BJ (cell line): ENCODE data around the gene P2RY11. TPM values are rescaled to one million over a fixed set of nuclear protein-coding genes. Genes with fewer than 3 reads are reported as not detected.

ENCODE experiments used
- CTCF ChIA-PET: fragments of 350-600 bp; formaldehyde crosslinking; extraction: SDS; loops from one replicate; lab custom pipeline; 2021; ENCODE audit warnings: antibody characterized with exemption, inconsistent platforms; lab: Yijun Ruan, JAX
- POLR2A ChIA-PET: fragments of 300-600 bp; sonication (Branson Sonifier 250); formaldehyde crosslinking; extraction: SDS; loops from one replicate; lab custom pipeline; 2021; ENCODE audit warnings: antibody characterized with exemption; lab: Charles Lee
- DNase-seq: peaks from one replicate; pipeline ENCODE4 v3.0.0-alpha.2; 2011; ENCODE audit warnings: low read depth
- H3K27me3 ChIP-seq: 2 replicates; pipeline ENCODE4 v1.6.0; 2011; ENCODE audit warnings: low read length; ENCODE audit not compliant: control insufficient read depth, insufficient read depth
- H3K36me3 ChIP-seq: 2 replicates; pipeline ENCODE4 v1.5.1; 2011; ENCODE audit warnings: low read length; ENCODE audit not compliant: control insufficient read depth, insufficient read depth
- H3K4me3 ChIP-seq: 2 replicates; pipeline ENCODE4 v1.5.1; 2011; ENCODE audit warnings: low read depth, mild to moderate bottlenecking, control low read depth, low read length
- polyA plus RNA-seq: library from polyadenylated mRNA; depleted of rRNA; stranded (reverse); fragments of >200 nt; gene quantifications from 2 replicates; pipeline ENCODE4 v1.2.3, GENCODE V29; 2011
- TF ChIP-seq, protein P1 (sequence below): IDR thresholded peaks from 2 replicates; pipeline ENCODE4 v1.5.1; 2011; ENCODE audit warnings: low read depth, mild to moderate bottlenecking, control low read depth, inconsistent platforms, low read length, moderate library complexity; ENCODE audit not compliant: insufficient read depth

P2RY11 gene
- polyA plus RNA-seq, 1 experiment, result 2.4 TPM

DNA sequence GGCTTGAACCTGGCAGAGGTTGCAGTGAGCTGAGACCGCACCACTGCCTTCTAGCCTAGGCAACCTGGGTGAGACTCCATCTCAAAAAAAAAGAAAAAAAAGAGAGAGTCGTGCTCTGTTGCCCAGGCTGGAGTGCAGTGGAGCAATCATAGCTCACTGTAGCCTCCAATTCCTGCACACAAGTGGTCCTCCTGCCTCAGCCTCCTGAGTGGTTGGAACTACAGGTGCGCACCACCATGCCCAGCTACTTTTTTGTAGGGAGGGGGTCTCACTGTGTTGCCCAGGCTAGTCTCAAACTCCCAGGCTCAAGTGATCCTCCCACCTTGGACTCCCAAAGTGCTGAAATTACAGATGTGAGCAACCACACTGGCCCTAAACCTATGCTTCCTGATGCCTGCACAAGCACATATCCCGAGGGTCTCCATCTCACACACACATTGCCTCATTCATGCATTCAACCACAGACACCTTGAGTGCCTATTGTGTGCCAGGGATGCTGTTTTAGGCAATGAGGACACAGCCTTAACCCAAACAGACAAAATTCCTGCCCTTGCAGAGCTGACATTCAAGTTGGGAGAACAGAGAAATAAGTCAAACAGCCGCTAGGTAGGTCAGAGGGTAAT is 11.2 kb upstream of the P2RY11 start:
- Histone ChIP-seq H3K4me3 (no peak overlapping the region), H3K36me3 (no peaks in the 10 kb centered on the region), H3K27me3 (no peaks in the 10 kb centered on the region)
- DNase-seq, result no peak
- ChIA-PET CTCF (interaction anchor here (0.6 to 5.4 kb wide), 4 partner anchors 9 to 183 kb away, joined by 3 to 77 read pairs (median 4); partner anchors contain the start of gene MRPL4), POLR2A (no interaction called here)
- TF ChIP-seq, protein P1, sequence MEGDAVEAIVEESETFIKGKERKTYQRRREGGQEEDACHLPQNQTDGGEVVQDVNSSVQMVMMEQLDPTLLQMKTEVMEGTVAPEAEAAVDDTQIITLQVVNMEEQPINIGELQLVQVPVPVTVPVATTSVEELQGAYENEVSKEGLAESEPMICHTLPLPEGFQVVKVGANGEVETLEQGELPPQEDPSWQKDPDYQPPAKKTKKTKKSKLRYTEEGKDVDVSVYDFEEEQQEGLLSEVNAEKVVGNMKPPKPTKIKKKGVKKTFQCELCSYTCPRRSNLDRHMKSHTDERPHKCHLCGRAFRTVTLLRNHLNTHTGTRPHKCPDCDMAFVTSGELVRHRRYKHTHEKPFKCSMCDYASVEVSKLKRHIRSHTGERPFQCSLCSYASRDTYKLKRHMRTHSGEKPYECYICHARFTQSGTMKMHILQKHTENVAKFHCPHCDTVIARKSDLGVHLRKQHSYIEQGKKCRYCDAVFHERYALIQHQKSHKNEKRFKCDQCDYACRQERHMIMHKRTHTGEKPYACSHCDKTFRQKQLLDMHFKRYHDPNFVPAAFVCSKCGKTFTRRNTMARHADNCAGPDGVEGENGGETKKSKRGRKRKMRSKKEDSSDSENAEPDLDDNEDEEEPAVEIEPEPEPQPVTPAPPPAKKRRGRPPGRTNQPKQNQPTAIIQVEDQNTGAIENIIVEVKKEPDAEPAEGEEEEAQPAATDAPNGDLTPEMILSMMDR, result no peak

DNA sequence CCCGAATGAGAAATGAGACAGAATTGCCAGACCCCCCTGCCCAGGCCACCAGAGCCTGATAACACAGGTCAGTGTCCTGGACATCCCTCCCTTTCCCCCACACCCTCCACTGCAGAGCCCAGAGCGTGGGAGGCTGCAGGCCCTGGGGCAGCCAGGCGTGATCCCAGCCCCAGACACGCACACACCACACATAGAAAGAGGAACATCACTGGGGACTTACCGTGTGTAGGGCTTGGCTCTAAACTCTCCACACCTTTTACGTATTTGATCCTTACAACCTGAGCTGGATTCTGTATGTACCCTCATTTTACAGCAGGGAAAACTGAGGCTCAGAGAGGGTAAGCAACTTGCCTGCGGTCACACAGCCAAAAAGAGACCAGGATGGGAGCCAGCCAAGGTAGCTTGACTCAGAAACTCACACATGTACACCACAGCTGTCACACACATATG is 8.7 kb upstream of the P2RY11 start:
- Histone ChIP-seq H3K4me3 (no peak overlapping the region), H3K27me3 (no peaks in the 10 kb centered on the region), H3K36me3 (peaks cover 4% of the 10 kb centered on the region)
- TF ChIP-seq, protein P1, result no peak
- ChIA-PET POLR2A (no interaction called here), CTCF (interaction anchor here (1.6 to 2.5 kb wide), 2 partner anchors 18 to 147 kb away, joined by 5 to 11 read pairs; no protein-coding TSS in a partner anchor)
- DNase-seq, result no peak

DNA sequence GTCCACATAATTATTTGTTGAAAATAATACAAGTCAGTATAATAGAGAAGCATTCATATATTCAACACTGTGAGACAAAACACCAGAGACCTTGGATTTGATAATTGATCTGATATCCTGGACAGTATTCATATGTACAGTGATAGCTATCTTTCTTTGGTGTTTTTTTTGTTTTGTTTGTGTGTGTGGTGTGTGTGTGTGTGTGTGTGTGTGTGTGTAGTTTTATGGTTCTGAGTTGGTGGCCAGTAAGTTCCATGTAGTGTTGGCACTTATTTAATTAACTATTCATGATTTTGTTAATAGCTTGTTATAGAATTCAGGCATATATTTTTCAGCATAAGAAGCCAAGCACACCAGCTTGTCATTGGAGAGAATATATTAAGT is 7.4 kb upstream of the P2RY11 start:
- Histone ChIP-seq H3K27me3 (no peaks in the 10 kb centered on the region), H3K36me3 (peaks cover 9% of the 10 kb centered on the region), H3K4me3 (no peak overlapping the region)
- DNase-seq, result no peak
- TF ChIP-seq, protein P1, result no peak
- ChIA-PET POLR2A (no interaction called here), CTCF (interaction anchor here (0.8 to 1.6 kb wide), 4 partner anchors 8 to 146 kb away, joined by 3 to 6 read pairs (median 4); no protein-coding TSS in a partner anchor)

GRCh38 chr19:10104665-10105508 is 6.6 kb upstream of the P2RY11 start:
- Histone ChIP-seq H3K27me3 (no peaks in the 10 kb centered on the region), H3K36me3 (peaks cover 16% of the 10 kb centered on the region), H3K4me3 (no peak overlapping the region)
- CTCF ChIA-PET, result interaction anchor here (0.8 to 1.6 kb wide), 4 partner anchors 8 to 146 kb away, joined by 3 to 6 read pairs (median 4); no protein-coding TSS in a partner anchor
- TF ChIP-seq, protein P1, result no peak
- POLR2A ChIA-PET, result no interaction called here
- no peak for DNase-seq
